Neural cell (in vitro differentiated cells): Measurements from ENCODE around the gene TDRD12. TPM values are rescaled to one million over a fixed set of nuclear protein-coding genes. Genes with fewer than 3 reads are reported as not detected.
"Not testable (repeated sequence)": the region's sequence is repeated elsewhere in the genome, so short reads cannot be mapped to it uniquely, and the experiment has no call there.

ENCODE experiments used
- H2AFZ ChIP-seq: fragments of 200-600, 300-800 bp; sonication (generic), shearing (Covaris generic); 2 replicates; pipeline ENCODE4 v1.6.0; 2014; ENCODE audit warnings: low read depth, mild to moderate bottlenecking, antibody characterized with exemption, low read length, moderate library complexity
- H3F3A ChIP-seq: fragments of 200-600 bp; shearing (Covaris generic); 2 replicates; pipeline ENCODE4 v1.6.1; 2016; ENCODE audit warnings: mild to moderate bottlenecking, moderate library complexity, mixed read lengths, antibody characterized with exemption, low read length; ENCODE audit not compliant: insufficient read depth, poor library complexity, severe bottlenecking
- H3K27ac ChIP-seq: fragments of 200-600, 300-800 bp; sonication (generic), shearing (Covaris generic); 2 replicates; pipeline ENCODE4 v1.5.1; 2014; ENCODE audit warnings: mild to moderate bottlenecking, low read length, moderate library complexity
- H3K27me3 ChIP-seq: fragments of 300-800, 200-600 bp; sonication (generic), shearing (Covaris generic); 2 replicates; pipeline ENCODE4 v1.6.0; 2014; ENCODE audit warnings: mild to moderate bottlenecking, low read depth, low read length, moderate library complexity; ENCODE audit not compliant: insufficient read depth
- H3K36me3 ChIP-seq: fragments of 300-800, 200-600 bp; sonication (generic), shearing (Covaris generic); 2 replicates; pipeline ENCODE4 v1.5.1; 2014; ENCODE audit warnings: mild to moderate bottlenecking, antibody characterized with exemption, low read length, moderate library complexity; ENCODE audit not compliant: insufficient read depth
- H3K4me2 ChIP-seq: fragments of 300-800, 200-600 bp; sonication (generic), shearing (Covaris generic); 2 replicates; pipeline ENCODE4 v1.6.0; 2014; ENCODE audit warnings: mild to moderate bottlenecking, low read length
- H3K4me3 ChIP-seq: fragments of 300-800, 200-600 bp; sonication (generic), shearing (Covaris generic); 2 replicates; pipeline ENCODE4 v1.5.1; 2014; ENCODE audit warnings: mild to moderate bottlenecking, low read length, moderate library complexity
- H3K79me2 ChIP-seq: fragments of 200-600 bp; shearing (Covaris generic); replicated peaks from 2 replicates; pipeline ENCODE4 v1.6.0; 2014; ENCODE audit warnings: mild to moderate bottlenecking, low read length, moderate library complexity; ENCODE audit not compliant: insufficient read depth
- H3K9ac ChIP-seq: fragments of 300-800, 200-600 bp; sonication (generic), shearing (Covaris generic); 2 replicates; pipeline ENCODE4 v1.6.1; 2016; ENCODE audit warnings: mild to moderate bottlenecking, low read length, mixed read lengths
- H3K9me2 ChIP-seq: fragments of 200-600 bp; shearing (Covaris generic); 2 replicates; pipeline ENCODE4 v1.6.1; 2016; ENCODE audit warnings: mild to moderate bottlenecking, low read length, mixed read lengths; ENCODE audit not compliant: insufficient read depth
- H3K9me3 ChIP-seq: fragments of 200-600, 300-800 bp; sonication (generic), shearing (Covaris generic); 2 replicates; pipeline ENCODE4 v1.6.1; 2016; ENCODE audit warnings: mild to moderate bottlenecking, mixed run types, low read length, moderate library complexity, mixed read lengths
- H4K20me1 ChIP-seq: fragments of 200-600 bp; shearing (Covaris generic); 2 replicates; pipeline ENCODE4 v1.6.1; 2016; ENCODE audit warnings: mild to moderate bottlenecking, mixed run types; ENCODE audit not compliant: insufficient read depth
- CTCF ChIP-seq: fragments of 450-650 bp; IDR thresholded peaks from 2 replicates; pipeline ENCODE4 v1.5.1; 2014; ENCODE audit warnings: antibody characterized with exemption, mild to moderate bottlenecking, moderate library complexity; ENCODE audit not compliant: poor library complexity, severe bottlenecking
- EP300 ChIP-seq: fragments of 450-650 bp; conservative IDR thresholded peaks from 2 replicates; pipeline ENCODE4 v1.6.1; 2014; ENCODE audit warnings: antibody characterized with exemption, mild to moderate bottlenecking, moderate library complexity; ENCODE audit not compliant: poor library complexity, severe bottlenecking
- EZH2 ChIP-seq: fragments of 200-600, 300-800 bp; shearing (Covaris generic), sonication (generic); IDR thresholded peaks from 2 replicates; pipeline ENCODE4 v1.6.1; 2014; ENCODE audit warnings: antibody characterized with exemption, low read length, borderline replicate concordance, mild to moderate bottlenecking; ENCODE audit not compliant: insufficient read depth, poor library complexity, severe bottlenecking
- MXI1 ChIP-seq: fragments of 450-650 bp; conservative IDR thresholded peaks from 2 replicates; pipeline ENCODE4 v1.6.1; 2014; ENCODE audit warnings: antibody characterized with exemption, mild to moderate bottlenecking; ENCODE audit not compliant: poor library complexity, severe bottlenecking
- POLR2AphosphoS5 ChIP-seq: IDR thresholded peaks from 2 replicates; pipeline ENCODE4 v1.6.1; 2012
- RAD21 ChIP-seq: fragments of 450-650 bp; conservative IDR thresholded peaks from 2 replicates; pipeline ENCODE4 v1.6.1; 2014; ENCODE audit warnings: antibody characterized with exemption, mild to moderate bottlenecking, moderate library complexity
- REST ChIP-seq: IDR thresholded peaks from 2 replicates; pipeline ENCODE4 v1.6.1; 2012; ENCODE audit warnings: borderline replicate concordance
- SMC3 ChIP-seq: fragments of 450-650 bp; conservative IDR thresholded peaks from 2 replicates; pipeline ENCODE4 v1.6.1; 2014; ENCODE audit warnings: antibody characterized with exemption, mild to moderate bottlenecking, moderate library complexity; ENCODE audit not compliant: poor library complexity
- TAF1 ChIP-seq: IDR thresholded peaks from 2 replicates; pipeline ENCODE4 v1.6.1; 2012; ENCODE audit warnings: low read depth
- polyA plus RNA-seq: library from polyadenylated mRNA; depleted of rRNA; stranded (reverse); fragments of >200 nt; gene quantifications from 2 replicates; pipeline ENCODE4 v1.2.3, GENCODE V29; 2014

The TDRD12 gene
- polyA plus RNA-seq, 1 donor from 2014 or later, result 9.2 TPM

GRCh38 chr19:32843716-32844245 lies 124.2 kb downstream of the TDRD12 start:
- H3K27ac ChIP-seq, result no peak overlapping the region

GRCh38 chr19:32848035-32848434 lies 128.5 kb downstream of the TDRD12 start:
- not testable (repeated sequence) for H3K9me2 ChIP-seq, H3K4me2 ChIP-seq, H3K27me3 ChIP-seq, H2AFZ ChIP-seq, H3K79me2 ChIP-seq, H3F3A ChIP-seq, H3K27ac ChIP-seq, H3K36me3 ChIP-seq, H4K20me1 ChIP-seq, H3K4me3 ChIP-seq, H3K9ac ChIP-seq, H3K9me3 ChIP-seq

More at GRCh38 chr19:32843716-32844245, 124.2 kb downstream of the TDRD12 start:
- Histone ChIP-seq H4K20me1 (no peaks in the 10 kb centered on the region), H3K36me3 (no peaks in the 10 kb centered on the region), H3K4me3 (no peak overlapping the region), H3K79me2 (no peaks in the 10 kb centered on the region), H3K9ac (no peak overlapping the region), H3K27me3 (no peaks in the 10 kb centered on the region), H3F3A (no peaks in the 10 kb centered on the region), H3K9me3 (no peaks in the 10 kb centered on the region), H2AFZ (no peak overlapping the region), H3K4me2 (no peak overlapping the region), H3K9me2 (no peaks in the 10 kb centered on the region)
- TF ChIP-seq TAF1 (no peak), EZH2 (no peak), SMC3 (no peak), MXI1 (no peak), POLR2AphosphoS5 (no peak), REST (no peak), EP300 (no peak), CTCF (no peak), RAD21 (no peak)

GRCh38 chr19:32852216-32852615 lies 132.6 kb downstream of the TDRD12 start:
- H3K9ac ChIP-seq, result no peak overlapping the region
- no peaks in the 10 kb centered on the region for H3K9me2 ChIP-seq
- H3K4me3 ChIP-seq, result no peak overlapping the region
- no peak overlapping the region for H3K4me2 ChIP-seq
- H3K9me3 ChIP-seq, result no peaks in the 10 kb centered on the region
- H3K27me3 ChIP-seq, result no peaks in the 10 kb centered on the region
- TF ChIP-seq REST (no peak), TAF1 (no peak), SMC3 (no peak), POLR2AphosphoS5 (no peak), MXI1 (no peak)
- H3F3A ChIP-seq, result no peaks in the 10 kb centered on the region
- no peak overlapping the region for H2AFZ ChIP-seq
- no peaks in the 10 kb centered on the region for H3K36me3 ChIP-seq
- no peaks in the 10 kb centered on the region for H4K20me1 ChIP-seq
- H3K27ac ChIP-seq, result no peak overlapping the region
- H3K79me2 ChIP-seq, result no peaks in the 10 kb centered on the region

- H4K20me1 ChIP-seq, H3K79me2 ChIP-seq, H3K9me2 ChIP-seq, H3F3A ChIP-seq, H3K9ac ChIP-seq, H3K9me3 ChIP-seq, H3K4me2 ChIP-seq, H2AFZ ChIP-seq, H3K36me3 ChIP-seq, H3K27me3 ChIP-seq, H3K4me3 ChIP-seq, H3K27ac ChIP-seq: not testable (repeated sequence)
These were observed 137.3 kb downstream of the TDRD12 start for GRCh38 chr19:32856818-32857217.
